CD4-positive, alpha-beta T cell treated with Interleukin-1 beta for 1 hour (primary cell): ENCODE results near the gene TSC22D1.

Experiments used
- DNase-seq, 2 donors: peaks; one replicate each; pipeline ENCODE4 v3.0.0-alpha.2; 2020 to 2022

The TSC22D1 gene

GRCh38 chr13:44575741-44576350, at the start of gene TSC22D1:
Gene TSC22D1, minus strand, starts transcription at chr13:44576330. Its CDS starts 256 bp downstream, at chr13:44576074.
- DNase-seq = peak; percentile 59 to 75

- DNase-seq = no peak
Observed at GRCh38 chr13:44622708-44623107, 46.6 kb upstream of the TSC22D1 start.

- no peak for DNase-seq
Observed at GRCh38 chr13:44622261-44622660, 46.1 kb upstream of the TSC22D1 start.

- DNase-seq = no peak
Observed at GRCh38 chr13:44620057-44620456, 43.9 kb upstream of the TSC22D1 start.

- no peak for DNase-seq
Observed at GRCh38 chr13:44619651-44620050, 43.5 kb upstream of the TSC22D1 start.

GRCh38 chr13:44618326-44618725, 42.2 kb upstream of the TSC22D1 start:
- no peak for DNase-seq

- DNase-seq = no peak
Observed at GRCh38 chr13:44617648-44618047, 41.5 kb upstream of the TSC22D1 start.

- no peak for DNase-seq
Observed at GRCh38 chr13:44609137-44609536, 33.0 kb upstream of the TSC22D1 start.

GRCh38 chr13:44605721-44606120, 29.6 kb upstream of the TSC22D1 start:
- no peak for DNase-seq

GRCh38 chr13:44605275-44605674, 29.1 kb upstream of the TSC22D1 start:
- DNase-seq = no peak

- DNase-seq = no peak
Observed at GRCh38 chr13:44601586-44601985, 25.5 kb upstream of the TSC22D1 start.

GRCh38 chr13:44593861-44594592, 17.9 kb upstream of the TSC22D1 start:
- DNase-seq = peak in 1 of 2 donors; percentile 6

- no peak for DNase-seq
Observed at GRCh38 chr13:44592216-44592847, 16.2 kb upstream of the TSC22D1 start.

GRCh38 chr13:44591316-44591715, 15.2 kb upstream of the TSC22D1 start:
- no peak for DNase-seq

GRCh38 chr13:44583137-44583536, 7.0 kb upstream of the TSC22D1 start:
- no peak for DNase-seq

GRCh38 chr13:44578067-44578400, 1.9 kb upstream of the TSC22D1 start:
- DNase-seq = no peak

- peak; percentile 95 to 96 for DNase-seq
Observed at GRCh38 chr13:44577236-44578066, 1.3 kb upstream of the TSC22D1 start.

GRCh38 chr13:44576351-44577235, 463 bp upstream of the TSC22D1 start:
- DNase-seq = peak; percentile 8 to 46

- DNase-seq = no peak
Observed at GRCh38 chr13:44575035-44575434, 1.1 kb downstream of the TSC22D1 start.

GRCh38 chr13:44574466-44574855, 1.7 kb downstream of the TSC22D1 start:
- DNase-seq = no peak

GRCh38 chr13:44573790-44574465, 2.2 kb downstream of the TSC22D1 start:
- peak in 1 of 2 donors; percentile 17 for DNase-seq

GRCh38 chr13:44573071-44573470, 3.1 kb downstream of the TSC22D1 start:
- no peak for DNase-seq
